Trophoblast cell (in vitro differentiated cells and primary cell): ENCODE measurements around the gene RBMY1J.
"Not testable (repeated sequence)": the region's sequence is repeated elsewhere in the genome, so short reads cannot be mapped to it uniquely, and the experiment has no call there.

Source experiments
- DNase-seq, 2 donors: peaks; one replicate each; pipeline ENCODE4 v3.0.0-alpha.2; 2016
- H2AFZ ChIP-seq: 2 replicates; pipeline ENCODE4 v1.6.1; 2013; ENCODE audit warnings: low read length, moderate library complexity, mild to moderate bottlenecking; ENCODE audit not compliant: insufficient read depth, poor library complexity
- H2AK5ac ChIP-seq: 2 replicates; pipeline ENCODE4 v1.6.1; 2013; ENCODE audit warnings: mild to moderate bottlenecking, low read length
- H2BK120ac ChIP-seq: 2 replicates; pipeline ENCODE4 v1.6.1; 2013; ENCODE audit warnings: low read length, mild to moderate bottlenecking, moderate library complexity; ENCODE audit not compliant: insufficient read depth, poor library complexity
- H2BK12ac ChIP-seq: 2 replicates; pipeline ENCODE4 v1.6.1; 2013; ENCODE audit warnings: mild to moderate bottlenecking, low read length, moderate library complexity
- H2BK5ac ChIP-seq: 2 replicates; pipeline ENCODE4 v1.6.1; 2013; ENCODE audit warnings: low read length, low read depth, moderate library complexity, mild to moderate bottlenecking; ENCODE audit not compliant: poor library complexity
- H3K14ac ChIP-seq: 2 replicates; pipeline ENCODE4 v1.6.1; 2013; ENCODE audit warnings: mild to moderate bottlenecking, low read length
- H3K18ac ChIP-seq: 2 replicates; pipeline ENCODE4 v1.6.1; 2013; ENCODE audit warnings: mild to moderate bottlenecking, low read length
- H3K23ac ChIP-seq: 2 replicates; pipeline ENCODE4 v1.6.1; 2013; ENCODE audit warnings: low read length
- H3K27ac ChIP-seq: 2 replicates; pipeline ENCODE4 v1.5.1; 2013; ENCODE audit warnings: low read depth, mild to moderate bottlenecking, inconsistent platforms, low read length, moderate library complexity
- H3K27me3 ChIP-seq: 2 replicates; pipeline ENCODE4 v1.6.1; 2013; ENCODE audit warnings: inconsistent platforms, mild to moderate bottlenecking, low read length, moderate library complexity; ENCODE audit not compliant: insufficient read depth
- H3K36me3 ChIP-seq, 2 experiments: 1 replicate in 1 of 2; 2 replicates in 1 of 2; pipeline ENCODE4 v1.6.1; 2013; ENCODE audit warnings: low read length in 2 of 2, mild to moderate bottlenecking in 2 of 2, moderate library complexity in 1 of 2; ENCODE audit not compliant: insufficient read depth in 2 of 2, control insufficient read depth in 1 of 2
- H3K4ac ChIP-seq: 2 replicates; pipeline ENCODE4 v1.6.1; 2013; ENCODE audit warnings: low read depth, mild to moderate bottlenecking, low read length, moderate library complexity
- H3K4me1 ChIP-seq, 2 experiments: 1 replicate in 1 of 2; 2 replicates in 1 of 2; pipeline ENCODE4 v1.6.1; 2013; ENCODE audit warnings: low read length in 2 of 2, mild to moderate bottlenecking in 2 of 2, moderate library complexity in 1 of 2; ENCODE audit not compliant: insufficient read depth in 2 of 2, control insufficient read depth in 1 of 2
- H3K4me2 ChIP-seq: 2 replicates; pipeline ENCODE4 v1.6.1; 2013; ENCODE audit warnings: inconsistent platforms, mild to moderate bottlenecking, low read length, moderate library complexity
- H3K4me3 ChIP-seq: 2 replicates; pipeline ENCODE4 v1.5.1; 2013; ENCODE audit warnings: mild to moderate bottlenecking, low read depth, low read length, inconsistent platforms
- H3K79me1 ChIP-seq: one replicate; pipeline ENCODE4 v1.6.1; 2013; ENCODE audit warnings: low read length
- H3K79me2 ChIP-seq: 2 replicates; pipeline ENCODE4 v1.6.1; 2013; ENCODE audit warnings: low read length, mild to moderate bottlenecking; ENCODE audit not compliant: control insufficient read depth, insufficient read depth, poor library complexity
- H3K9ac ChIP-seq: 2 replicates; pipeline ENCODE4 v1.6.1; 2013; ENCODE audit warnings: mild to moderate bottlenecking, low read length
- H3K9me3 ChIP-seq: 2 replicates; pipeline ENCODE4 v1.6.1; 2013; ENCODE audit warnings: low read depth, mild to moderate bottlenecking, control low read depth, inconsistent platforms, low read length; ENCODE audit not compliant: insufficient read depth
- H4K12ac ChIP-seq: 2 replicates; pipeline ENCODE4 v1.6.1; 2013; ENCODE audit warnings: low read depth, mild to moderate bottlenecking, low read length, moderate library complexity
- H4K8ac ChIP-seq: 2 replicates; pipeline ENCODE4 v1.6.1; 2013; ENCODE audit warnings: low read depth, mild to moderate bottlenecking, low read length, moderate library complexity
- H4K91ac ChIP-seq: one replicate; pipeline ENCODE4 v1.6.1; 2013; ENCODE audit warnings: low read depth, mild to moderate bottlenecking, low read length, moderate library complexity
- WGBS: extraction: QIAGEN DNeasy Blood & Tissue Kit; methylation state at CpG from one replicate; pipeline ENCODE4 v1.1.7; 2013; ENCODE audit warnings: missing lambda C conversion rate; ENCODE audit not compliant: insufficient read length, insufficient coverage; ENCODE audit errors: extremely low coverage; 5-methylcytosine and 5-hydroxymethylcytosine counted together

Gene RBMY1J

GRCh38 chrY:22444718-22445396 lies 41.6 kb downstream of the RBMY1J start:
- not testable (repeated sequence) for DNase-seq, H2BK120ac ChIP-seq, H2BK5ac ChIP-seq, H3K14ac ChIP-seq, H3K79me2 ChIP-seq, H3K27ac ChIP-seq, H2BK12ac ChIP-seq, H3K4me3 ChIP-seq, H3K18ac ChIP-seq, H3K9me3 ChIP-seq, H3K4me2 ChIP-seq, H3K36me3 ChIP-seq, H3K9ac ChIP-seq, H4K8ac ChIP-seq, H3K27me3 ChIP-seq, H3K4ac ChIP-seq, H3K4me1 ChIP-seq, H2AFZ ChIP-seq, H4K91ac ChIP-seq, H2AK5ac ChIP-seq, H3K79me1 ChIP-seq, H4K12ac ChIP-seq, H3K23ac ChIP-seq
- no CpG with 5 or more reads among the region's 8 CpGs for WGBS

DNA sequence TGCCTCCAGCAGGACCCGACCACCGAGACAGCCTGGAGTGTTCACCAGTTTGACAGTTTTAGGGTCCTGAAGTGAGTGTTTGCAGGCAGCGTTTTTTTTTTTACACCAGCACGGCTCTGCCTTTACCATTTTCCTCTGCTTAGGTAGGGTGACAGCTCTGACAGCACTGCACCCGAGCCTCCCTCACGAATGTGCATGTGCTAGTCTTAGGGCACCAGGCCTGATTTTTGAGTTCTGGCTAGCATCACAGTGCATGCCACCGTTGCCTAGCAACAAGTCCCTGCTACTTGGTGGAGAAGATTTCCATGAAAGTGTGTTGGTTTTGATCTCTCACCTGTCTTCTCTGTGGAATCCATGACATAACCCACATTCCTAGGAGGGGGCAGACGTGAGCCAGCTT lies 52.3 kb downstream of the RBMY1J start:
- H3K23ac ChIP-seq, H4K8ac ChIP-seq, H2BK5ac ChIP-seq, H2BK12ac ChIP-seq, H2AK5ac ChIP-seq, H3K4ac ChIP-seq, H3K9ac ChIP-seq, H3K4me3 ChIP-seq, H3K9me3 ChIP-seq, H2BK120ac ChIP-seq, H3K79me1 ChIP-seq, H3K79me2 ChIP-seq, H4K12ac ChIP-seq, H3K36me3 ChIP-seq, H3K14ac ChIP-seq, H3K27ac ChIP-seq, H2AFZ ChIP-seq, H3K4me1 ChIP-seq, H3K18ac ChIP-seq, DNase-seq, H4K91ac ChIP-seq, H3K4me2 ChIP-seq, H3K27me3 ChIP-seq: not testable (repeated sequence)
- WGBS = no CpG with 5 or more reads among the region's 8 CpGs

DNA sequence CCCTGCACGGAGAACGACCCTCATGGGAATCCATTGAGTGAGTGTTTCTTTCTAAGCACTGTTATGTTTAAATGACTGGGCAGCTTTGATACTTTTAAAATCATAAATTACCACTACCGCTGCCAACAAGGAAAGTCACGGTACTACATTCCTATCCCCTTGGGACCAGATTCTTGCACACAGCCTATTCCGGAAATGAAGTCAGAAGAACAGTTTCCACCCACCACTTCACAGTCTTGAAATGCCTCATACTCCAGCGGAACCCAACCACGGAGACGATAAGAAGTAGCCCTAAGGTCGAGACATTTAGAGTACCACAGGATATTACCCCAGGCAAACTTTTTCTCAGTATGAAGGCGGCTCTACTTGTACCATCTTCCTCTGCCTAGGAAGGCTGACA lies 58.8 kb downstream of the RBMY1J start:
- not testable (repeated sequence) for H3K79me1 ChIP-seq, H2BK12ac ChIP-seq, H3K4me1 ChIP-seq, H3K27ac ChIP-seq, H3K4me2 ChIP-seq, H3K79me2 ChIP-seq, H2AFZ ChIP-seq, H2BK120ac ChIP-seq, DNase-seq, H3K9ac ChIP-seq, H4K8ac ChIP-seq, H3K18ac ChIP-seq, H3K9me3 ChIP-seq, H4K12ac ChIP-seq, H3K4me3 ChIP-seq, H2AK5ac ChIP-seq, H3K36me3 ChIP-seq, H3K23ac ChIP-seq, H3K14ac ChIP-seq, H3K27me3 ChIP-seq, H2BK5ac ChIP-seq, H3K4ac ChIP-seq, H4K91ac ChIP-seq
- no CpG with 5 or more reads among the region's 10 CpGs for WGBS
